Effector memory CD4-positive, alpha-beta T cell (primary cell): ENCODE measurements around the gene ABLIM2.

Experiments
- DNase-seq, 3 donors: peaks; one replicate each; pipeline ENCODE4 v3.0.0-alpha.2; 2020
- H3K27ac ChIP-seq: 2 replicates; pipeline ENCODE4 v1.7.0; 2013; ENCODE audit warnings: mild to moderate bottlenecking, low read length, moderate library complexity; ENCODE audit not compliant: insufficient read depth, poor library complexity, severe bottlenecking
- H3K27me3 ChIP-seq: replicated peaks from 2 replicates; pipeline ENCODE4 v1.7.0; 2013; ENCODE audit warnings: mild to moderate bottlenecking, low read length; ENCODE audit not compliant: insufficient read depth, control insufficient read depth, poor library complexity, severe bottlenecking
- H3K36me3 ChIP-seq: 2 replicates; pipeline ENCODE4 v1.7.0; 2013; ENCODE audit warnings: mild to moderate bottlenecking, low read length, moderate library complexity; ENCODE audit not compliant: control insufficient read depth, insufficient read depth
- H3K4me1 ChIP-seq: 2 replicates; pipeline ENCODE4 v1.7.0; 2013; ENCODE audit warnings: low read length, mild to moderate bottlenecking; ENCODE audit not compliant: control insufficient read depth, insufficient read depth, poor library complexity, severe bottlenecking
- H3K4me3 ChIP-seq: 2 replicates; pipeline ENCODE4 v1.7.0; 2013; ENCODE audit warnings: low read length, low read depth, mild to moderate bottlenecking; ENCODE audit not compliant: insufficient read depth, poor library complexity, severe bottlenecking
- H3K9me3 ChIP-seq: 2 replicates; pipeline ENCODE4 v1.7.0; 2013; ENCODE audit warnings: mild to moderate bottlenecking, low read length, moderate library complexity; ENCODE audit not compliant: control insufficient read depth

The ABLIM2 gene

GRCh38 chr4:8152090-8152864 is 6.3 kb downstream of the ABLIM2 start:
- no peak for DNase-seq
- Histone ChIP-seq H3K4me1 (no peaks in the 10 kb centered on the region), H3K36me3 (no peaks in the 10 kb centered on the region), H3K4me3 (no peak overlapping the region), H3K9me3 (no peaks in the 10 kb centered on the region), H3K27me3 (no peaks in the 10 kb centered on the region), H3K27ac (no peak overlapping the region)

GRCh38 chr4:8151165-8151650 is 7.4 kb downstream of the ABLIM2 start:
- Histone ChIP-seq H3K27me3 (no peaks in the 10 kb centered on the region), H3K4me1 (no peaks in the 10 kb centered on the region), H3K9me3 (no peaks in the 10 kb centered on the region), H3K36me3 (no peaks in the 10 kb centered on the region), H3K4me3 (no peak overlapping the region), H3K27ac (no peak overlapping the region)
- no peak for DNase-seq

DNA sequence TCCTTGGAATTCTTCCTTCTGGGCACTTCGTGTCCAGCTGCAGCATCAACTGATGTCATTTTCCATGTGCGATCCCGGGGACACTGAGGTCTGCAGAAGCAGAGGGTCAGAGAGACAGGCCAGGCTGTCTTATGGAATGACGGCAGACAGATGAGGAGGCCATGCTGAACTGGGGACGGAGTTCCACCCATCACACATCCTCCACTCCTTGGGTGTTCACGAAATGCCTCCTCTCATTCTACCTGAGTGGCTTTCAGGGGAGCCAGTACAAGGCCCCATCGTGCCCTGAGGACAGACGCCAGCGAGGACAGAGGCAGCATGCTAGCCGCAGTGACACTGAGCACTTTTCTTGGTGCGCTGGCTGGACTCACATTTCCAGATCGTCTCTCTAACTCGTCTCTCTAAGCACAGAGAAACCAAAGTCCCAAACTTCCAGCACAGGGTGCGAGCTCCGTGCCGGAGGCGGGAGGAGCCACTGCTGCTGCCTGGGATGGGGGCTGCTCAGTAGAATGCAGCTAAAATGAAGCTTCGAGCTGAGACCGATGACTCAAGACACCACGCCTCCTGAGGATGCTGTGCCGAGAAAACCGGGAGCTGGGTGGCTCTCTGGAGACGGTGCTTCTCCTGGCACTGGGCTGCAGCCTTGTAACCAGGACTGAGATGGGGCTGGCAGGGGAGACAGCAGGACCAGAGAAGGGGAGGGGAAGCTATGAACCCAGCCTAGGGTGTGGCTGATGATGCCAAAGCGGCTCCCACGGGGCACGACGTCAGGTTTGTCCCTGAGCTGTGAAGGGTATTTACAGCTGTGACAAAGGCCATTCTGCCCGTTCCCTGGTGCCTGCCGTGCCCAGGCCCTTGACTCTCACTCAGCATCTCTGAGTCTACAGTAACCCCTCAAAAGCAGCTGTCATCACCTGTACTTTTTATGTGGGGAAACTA is 8.2 kb downstream of the ABLIM2 start:
- no peak for DNase-seq
- Histone ChIP-seq H3K9me3 (no peaks in the 10 kb centered on the region), H3K36me3 (no peaks in the 10 kb centered on the region), H3K27ac (no peak overlapping the region), H3K4me1 (no peaks in the 10 kb centered on the region), H3K4me3 (no peak overlapping the region), H3K27me3 (no peaks in the 10 kb centered on the region)

DNA sequence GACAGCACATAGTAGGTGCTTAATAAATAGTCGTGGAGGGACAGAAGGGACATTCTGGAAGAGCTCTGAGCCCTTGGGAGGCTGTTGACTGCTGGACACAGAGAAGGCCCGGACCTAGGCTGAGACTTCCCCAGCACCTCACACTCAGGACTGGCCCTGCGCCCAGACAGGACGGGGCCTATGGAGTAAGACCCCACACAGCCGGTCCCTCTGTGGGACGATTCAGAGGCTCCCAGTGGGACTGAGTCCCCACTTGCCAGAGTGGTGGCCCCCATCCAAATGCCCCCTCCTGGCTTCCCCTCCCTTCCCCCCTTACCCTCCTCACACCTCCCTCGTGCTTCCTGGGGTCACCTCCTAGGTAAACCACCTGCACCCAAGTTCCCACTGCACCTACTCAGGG is 8.9 kb downstream of the ABLIM2 start:
- H3K36me3 ChIP-seq = no peaks in the 10 kb centered on the region
- DNase-seq = no peak
- H3K4me3 ChIP-seq = no peak overlapping the region
- no peaks in the 10 kb centered on the region for H3K27me3 ChIP-seq
- H3K4me1 ChIP-seq = no peaks in the 10 kb centered on the region
- H3K27ac ChIP-seq = no peak overlapping the region
- no peaks in the 10 kb centered on the region for H3K9me3 ChIP-seq

DNA sequence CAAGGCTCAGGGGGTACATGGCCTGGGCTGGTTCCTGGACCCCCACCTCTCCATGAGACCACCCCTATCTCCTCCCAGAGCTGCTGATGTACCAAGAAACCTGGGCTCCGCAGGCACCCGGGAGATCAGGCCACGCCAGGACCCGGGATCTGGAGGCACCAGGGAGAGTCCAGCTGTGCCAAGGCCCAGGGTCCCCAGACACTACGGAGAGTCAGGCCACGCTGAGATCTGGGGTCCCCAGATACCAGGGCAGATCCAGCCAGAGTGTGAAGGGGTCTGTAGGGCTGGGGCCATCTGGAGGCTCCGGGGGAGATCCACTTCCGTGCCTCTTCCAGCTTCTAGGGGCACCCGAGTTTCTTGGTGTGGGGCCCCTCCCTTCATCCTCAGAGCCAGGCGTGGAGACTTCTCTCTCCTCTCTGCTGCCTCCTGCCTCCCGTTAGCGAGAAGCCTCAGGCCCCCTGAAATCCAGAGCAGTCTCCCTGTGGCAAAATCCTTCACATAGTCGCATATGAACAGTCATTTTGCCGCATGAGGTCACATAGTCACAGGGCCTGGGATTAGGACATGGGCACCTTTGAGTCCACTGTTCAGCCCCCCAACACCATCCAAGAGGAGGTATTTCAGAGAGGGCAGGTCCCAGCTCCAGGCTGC is 9.7 kb downstream of the ABLIM2 start:
- H3K4me3 ChIP-seq = no peak overlapping the region
- no peaks in the 10 kb centered on the region for H3K36me3 ChIP-seq
- no peak for DNase-seq
- H3K27me3 ChIP-seq = no peaks in the 10 kb centered on the region
- H3K4me1 ChIP-seq = no peaks in the 10 kb centered on the region
- no peaks in the 10 kb centered on the region for H3K9me3 ChIP-seq
- H3K27ac ChIP-seq = no peak overlapping the region

DNA sequence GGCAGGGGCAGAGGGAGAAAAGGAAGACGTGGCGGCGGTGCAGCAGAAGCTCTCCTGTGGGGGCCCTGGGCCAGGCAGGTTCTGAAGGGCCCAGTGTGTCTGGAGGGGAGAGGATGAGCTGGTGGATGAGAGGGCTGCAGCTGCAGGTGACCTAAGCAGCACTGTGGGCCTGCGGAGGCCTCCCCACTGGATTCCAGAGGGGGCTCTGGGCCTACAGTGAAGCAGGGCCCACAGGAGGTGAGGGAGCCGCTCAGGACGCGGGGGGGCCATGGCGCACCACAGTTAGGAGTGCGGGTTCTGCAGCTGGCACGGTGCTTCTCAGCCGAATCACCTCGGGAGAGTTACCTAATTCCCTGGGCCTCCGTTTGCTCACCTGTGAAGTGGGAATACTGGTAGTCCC is 10.5 kb downstream of the ABLIM2 start:
- no peaks in the 10 kb centered on the region for H3K4me1 ChIP-seq
- no peak overlapping the region for H3K27ac ChIP-seq
- H3K9me3 ChIP-seq = no peaks in the 10 kb centered on the region
- DNase-seq = no peak
- H3K36me3 ChIP-seq = no peaks in the 10 kb centered on the region
- H3K4me3 ChIP-seq = no peak overlapping the region
- H3K27me3 ChIP-seq = no peaks in the 10 kb centered on the region

- DNase-seq = no peak
- H3K36me3 ChIP-seq = no peaks in the 10 kb centered on the region
- H3K4me3 ChIP-seq = no peak overlapping the region
- no peaks in the 10 kb centered on the region for H3K4me1 ChIP-seq
- H3K27me3 ChIP-seq = no peaks in the 10 kb centered on the region
- H3K9me3 ChIP-seq = no peaks in the 10 kb centered on the region
- H3K27ac ChIP-seq = no peak overlapping the region
Measured at GRCh38 chr4:8147231-8147970, 11.2 kb downstream of the ABLIM2 start.

- Histone ChIP-seq H3K4me3 (no peak overlapping the region), H3K27ac (no peak overlapping the region), H3K9me3 (no peaks in the 10 kb centered on the region), H3K27me3 (no peaks in the 10 kb centered on the region), H3K36me3 (no peaks in the 10 kb centered on the region), H3K4me1 (no peaks in the 10 kb centered on the region)
- DNase-seq = no peak
Measured at GRCh38 chr4:8146157-8146556, 12.5 kb downstream of the ABLIM2 start.

GRCh38 chr4:8144359-8144758 is 14.3 kb downstream of the ABLIM2 start:
- Histone ChIP-seq H3K4me1 (no peaks in the 10 kb centered on the region), H3K4me3 (no peak overlapping the region), H3K27me3 (no peaks in the 10 kb centered on the region), H3K9me3 (no peaks in the 10 kb centered on the region), H3K27ac (no peak overlapping the region), H3K36me3 (no peaks in the 10 kb centered on the region)
- no peak for DNase-seq
